MM.1S (cell line): ENCODE results near the gene EFEMP1.

Experiments used
- EZH2 ChIP-seq: fragments of 300-600 bp; sonication (generic); optimal IDR thresholded peaks from 2 replicates; pipeline ENCODE3; 2017; ENCODE audit warnings: low read depth, mild to moderate bottlenecking, antibody characterized with exemption, low read length, mixed read lengths
- TF ChIP-seq, protein P1 (sequence below): fragments of 300-600 bp; sonication (generic); IDR thresholded peaks from 2 replicates; pipeline ENCODE4 v1.5.1; 2016; ENCODE audit warnings: antibody characterized with exemption, low read length, mixed read lengths

DNA sequence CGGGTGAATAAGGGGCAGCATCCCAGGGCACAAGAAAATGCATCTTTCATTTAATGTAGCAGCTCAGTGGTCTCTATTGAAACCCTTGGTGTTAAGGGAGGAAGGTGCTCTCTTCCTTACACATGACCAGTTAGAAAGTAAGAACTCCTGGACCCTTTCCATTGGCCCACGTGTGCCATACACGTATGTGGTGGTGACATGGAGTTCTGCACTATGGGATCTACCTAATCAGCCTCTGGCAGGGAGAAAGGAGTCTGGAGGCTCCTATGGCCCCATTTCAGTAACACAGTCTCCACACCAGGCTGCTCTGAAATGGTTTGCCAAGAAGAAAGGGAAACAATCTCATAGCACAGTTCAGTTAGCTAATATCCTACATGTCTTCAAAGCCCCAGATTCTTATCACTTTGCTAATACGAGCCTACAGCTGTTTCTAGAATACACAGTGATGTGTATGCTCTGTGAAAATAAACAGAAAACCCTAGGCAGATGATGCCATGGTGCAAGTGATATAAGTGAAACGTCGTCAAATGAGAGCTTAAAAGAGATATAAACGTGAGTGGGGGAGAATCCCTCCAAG, 7.0 kb downstream of the EFEMP1 start:
- TF ChIP-seq, protein P1, sequence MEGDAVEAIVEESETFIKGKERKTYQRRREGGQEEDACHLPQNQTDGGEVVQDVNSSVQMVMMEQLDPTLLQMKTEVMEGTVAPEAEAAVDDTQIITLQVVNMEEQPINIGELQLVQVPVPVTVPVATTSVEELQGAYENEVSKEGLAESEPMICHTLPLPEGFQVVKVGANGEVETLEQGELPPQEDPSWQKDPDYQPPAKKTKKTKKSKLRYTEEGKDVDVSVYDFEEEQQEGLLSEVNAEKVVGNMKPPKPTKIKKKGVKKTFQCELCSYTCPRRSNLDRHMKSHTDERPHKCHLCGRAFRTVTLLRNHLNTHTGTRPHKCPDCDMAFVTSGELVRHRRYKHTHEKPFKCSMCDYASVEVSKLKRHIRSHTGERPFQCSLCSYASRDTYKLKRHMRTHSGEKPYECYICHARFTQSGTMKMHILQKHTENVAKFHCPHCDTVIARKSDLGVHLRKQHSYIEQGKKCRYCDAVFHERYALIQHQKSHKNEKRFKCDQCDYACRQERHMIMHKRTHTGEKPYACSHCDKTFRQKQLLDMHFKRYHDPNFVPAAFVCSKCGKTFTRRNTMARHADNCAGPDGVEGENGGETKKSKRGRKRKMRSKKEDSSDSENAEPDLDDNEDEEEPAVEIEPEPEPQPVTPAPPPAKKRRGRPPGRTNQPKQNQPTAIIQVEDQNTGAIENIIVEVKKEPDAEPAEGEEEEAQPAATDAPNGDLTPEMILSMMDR, result no peak
- no peak for TF ChIP-seq EZH2
